H4 (cell line): Measurements from ENCODE around the gene LITAFD. TPM values are rescaled to one million over a fixed set of nuclear protein-coding genes. Genes with fewer than 3 reads are reported as not detected.
A peak's percentile ranks its signal among the peaks of the same experiment; 100 is the strongest.
"Not testable (repeated sequence)": the region's sequence is repeated elsewhere in the genome, so short reads cannot be mapped to it uniquely, and the experiment has no call there.

Experiments used
- DNase-seq: peaks from one replicate; pipeline ENCODE4 v3.0.0-alpha.2; 2015; ENCODE audit warnings: low spot score
- total RNA-seq: library from RNA; depleted of rRNA; stranded (reverse); fragments of >200 nt; shearing (Covaris generic); gene quantifications from 2 replicates; pipeline ENCODE4 v1.2.3, GENCODE V29; 2014

Gene LITAFD
- total RNA-seq, 1 experiment from 2014 or later = not detected

DNA sequence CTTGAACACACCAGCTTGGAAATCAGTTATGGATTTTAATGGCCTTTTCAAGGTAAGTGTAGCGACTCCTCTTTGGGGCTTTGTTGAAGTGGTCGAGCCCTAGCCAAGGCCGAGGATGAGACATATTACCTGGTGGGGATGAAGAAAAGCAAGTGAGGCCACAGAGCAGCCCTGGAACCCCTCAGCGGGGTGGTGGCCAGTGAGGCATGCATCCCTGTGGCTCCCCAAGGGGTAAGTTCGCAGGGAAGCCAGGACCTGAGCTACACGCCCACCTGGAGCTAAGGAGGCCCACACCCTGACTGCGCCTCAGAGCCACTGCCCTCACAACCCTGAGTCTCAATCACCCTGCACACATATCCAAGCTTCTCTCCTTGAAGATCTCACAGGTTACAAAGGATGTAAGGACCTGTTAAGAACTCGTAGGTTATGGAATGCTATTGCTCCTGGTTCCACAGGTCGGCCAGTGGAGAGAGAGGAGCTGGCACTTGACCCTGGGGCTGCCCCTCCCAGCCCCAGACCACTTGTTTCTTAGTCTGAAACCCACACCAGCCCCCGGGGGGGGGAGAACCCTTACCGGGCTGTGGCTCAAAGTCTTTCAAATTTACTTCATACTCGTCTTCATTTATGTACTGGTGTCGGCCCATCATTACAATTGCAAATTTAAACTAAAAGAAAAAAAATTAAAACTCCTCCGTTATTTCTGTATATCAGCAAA, 12.0 kb downstream of the LITAFD start:
- DNase-seq = no peak

DNA sequence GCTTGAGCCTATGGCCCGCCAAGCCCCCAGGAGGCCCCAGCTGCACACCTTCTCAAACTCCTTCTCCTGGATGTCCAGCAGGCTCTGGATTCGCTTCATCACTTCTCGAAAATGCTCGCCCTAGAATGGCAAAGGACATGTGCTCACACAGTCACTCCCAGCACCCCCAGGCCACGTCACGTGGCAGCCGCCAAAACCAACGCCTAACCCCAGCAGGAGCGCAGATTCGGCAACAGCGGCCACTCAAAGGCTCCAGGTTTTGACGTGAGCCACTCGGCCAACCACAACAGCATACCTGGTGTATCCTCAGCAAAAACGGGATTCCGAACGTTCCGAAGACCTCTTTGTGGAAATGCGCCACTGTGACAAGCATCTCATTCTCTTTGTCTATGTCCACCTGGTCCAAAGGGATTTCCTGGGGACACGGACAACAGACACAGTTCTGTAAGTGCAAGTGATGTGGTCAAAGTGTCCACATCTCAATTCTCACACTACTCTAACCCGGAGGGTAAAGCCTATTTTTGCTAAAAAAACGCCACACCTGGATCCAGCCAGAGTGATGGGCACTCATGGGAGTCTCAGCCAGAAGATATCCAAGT, 12.7 kb downstream of the LITAFD start:
- no peak for DNase-seq

DNA sequence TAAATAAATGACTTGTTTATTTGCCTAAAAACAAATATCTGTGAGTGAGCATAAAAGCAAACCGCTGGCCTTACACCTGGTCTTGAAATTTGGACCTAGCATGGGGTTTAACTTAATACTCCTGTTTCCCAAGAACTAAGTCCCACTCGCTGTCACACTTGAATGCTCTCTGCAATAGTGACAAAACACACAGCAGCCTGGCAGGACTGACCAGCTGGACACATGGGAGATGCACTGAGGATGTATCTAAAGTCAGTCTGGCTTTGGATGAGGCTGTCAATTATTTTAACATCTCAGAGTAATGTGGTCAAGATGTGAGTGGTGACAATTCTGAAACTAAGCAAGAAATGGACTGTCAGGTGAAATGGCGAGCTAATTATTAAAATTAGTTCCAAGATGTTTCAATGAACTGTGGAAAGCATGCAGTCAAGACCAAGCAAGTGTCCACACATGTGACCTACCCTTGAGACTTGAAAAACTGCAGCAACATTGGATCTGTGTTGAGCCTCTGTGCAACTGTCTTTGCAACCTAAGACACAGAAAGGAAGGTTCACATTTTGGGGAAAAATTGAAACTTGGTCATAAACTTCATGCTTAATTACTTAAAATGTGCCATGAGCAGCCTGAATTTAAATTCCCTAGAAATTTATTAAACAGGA, 16.6 kb downstream of the LITAFD start:
- no peak for DNase-seq

DNA sequence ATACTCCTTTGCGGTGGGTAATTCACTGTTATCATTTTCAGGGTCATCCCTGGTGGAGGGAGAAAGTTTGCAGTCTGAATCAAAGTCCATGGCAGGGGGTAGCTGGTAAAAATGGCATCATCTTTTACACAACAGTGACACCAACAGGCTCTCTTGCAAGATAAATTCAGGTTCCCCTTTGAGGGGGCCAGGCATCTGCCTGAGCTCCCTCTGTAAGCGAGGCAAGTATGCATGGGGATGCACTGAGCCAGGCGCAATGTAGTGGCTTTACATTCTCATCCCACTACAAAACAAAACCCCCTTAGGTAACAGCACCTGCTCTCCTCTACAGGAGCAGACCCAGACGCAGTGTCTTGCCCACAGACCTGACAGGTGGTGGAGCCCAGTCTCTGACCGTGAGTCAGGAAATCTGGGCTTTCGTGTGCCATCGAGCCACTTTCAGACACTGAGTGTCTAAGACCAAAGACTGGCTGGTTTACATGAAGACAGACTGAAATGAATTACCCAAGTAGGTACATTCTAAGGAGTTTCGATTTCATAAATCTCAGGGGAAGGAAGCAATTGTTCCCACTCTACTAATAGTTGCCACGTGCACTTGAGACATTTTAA, 17.7 kb downstream of the LITAFD start:
- DNase-seq = no peak

DNA sequence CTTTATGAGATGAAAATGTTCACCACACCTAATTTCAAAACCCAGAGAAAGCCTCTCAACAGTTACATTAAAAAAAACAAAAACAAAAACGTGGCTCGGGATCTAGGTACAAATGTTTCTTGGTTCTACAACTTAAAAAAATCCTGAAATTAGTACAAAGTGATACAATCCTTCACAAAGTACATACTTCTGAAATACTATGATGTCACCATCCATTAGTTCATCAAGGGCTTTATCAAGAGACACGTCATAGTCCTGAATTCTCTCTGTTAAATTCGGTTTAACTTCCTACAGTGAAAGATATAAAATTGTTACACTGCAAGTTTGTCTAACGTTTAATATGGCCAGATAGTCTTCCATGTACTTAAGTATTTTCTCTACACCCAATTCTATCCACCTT, 18.2 kb downstream of the LITAFD start:
- no peak for DNase-seq

DNA sequence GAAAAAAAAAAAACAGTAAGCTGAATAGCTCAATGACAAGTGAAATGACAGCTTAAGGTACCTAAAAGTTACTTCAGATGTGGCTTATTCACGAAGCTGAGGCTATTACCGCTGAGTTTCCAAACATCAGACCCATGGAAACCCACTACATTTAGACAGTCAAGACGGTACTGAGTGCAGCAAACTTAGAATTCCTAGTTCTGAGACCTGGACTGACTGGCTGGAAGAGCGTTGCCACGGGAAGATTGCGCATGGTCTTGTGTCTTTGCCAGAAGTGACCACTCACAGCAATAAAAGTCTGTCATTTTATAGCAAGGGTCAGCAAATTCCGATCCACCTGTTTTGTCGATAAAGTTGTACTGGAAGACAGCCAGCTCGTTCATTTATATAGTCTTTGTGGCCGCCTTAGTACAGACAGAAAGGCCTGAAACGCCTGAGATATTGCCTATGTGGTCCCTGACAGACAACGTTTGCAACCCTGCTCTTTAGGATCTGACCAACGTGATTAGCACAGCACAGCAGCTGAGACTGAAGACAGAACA, 19.2 kb downstream of the LITAFD start:
- DNase-seq = no peak

DNA sequence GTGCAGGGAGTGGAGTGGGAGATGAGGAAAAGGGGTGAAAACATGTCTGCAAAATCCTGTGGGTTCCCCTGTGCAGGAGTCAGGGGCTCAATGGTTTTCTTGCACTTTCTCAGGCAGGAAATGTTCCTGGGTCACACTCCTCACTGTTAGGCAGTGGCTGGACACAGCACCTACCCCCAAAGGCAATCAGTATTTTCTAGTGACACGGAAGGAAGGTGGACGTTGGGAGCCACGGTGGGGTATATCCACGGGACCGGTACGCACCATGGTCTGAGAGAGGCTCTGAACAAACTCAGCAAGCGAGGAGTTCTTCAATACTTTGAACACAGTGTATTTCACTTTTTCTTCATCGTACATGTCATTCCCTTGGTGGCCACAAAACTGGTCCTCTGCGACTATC, 20.9 kb downstream of the LITAFD start:
- no peak for DNase-seq

DNA sequence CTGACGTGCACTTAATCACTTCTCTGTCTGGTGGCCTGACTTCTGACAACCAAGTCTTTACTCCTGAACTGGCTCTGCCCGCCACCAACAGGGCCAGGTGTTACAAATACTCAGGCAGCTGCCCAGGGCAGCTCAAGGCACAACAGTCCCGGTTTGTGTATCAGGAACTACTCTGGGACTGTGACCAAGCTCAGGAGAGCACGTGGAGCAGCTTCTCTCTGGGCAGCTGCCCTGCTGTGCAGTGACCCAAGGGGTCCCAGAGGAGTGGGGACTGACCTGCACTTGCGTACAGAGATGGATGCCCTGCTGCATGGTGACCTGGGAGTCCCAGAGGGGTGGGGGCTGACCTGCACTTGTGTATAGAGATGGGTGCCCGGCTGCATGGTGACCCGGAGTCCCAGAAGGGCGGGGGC, 21.9 kb downstream of the LITAFD start:
- no peak for DNase-seq

DNA sequence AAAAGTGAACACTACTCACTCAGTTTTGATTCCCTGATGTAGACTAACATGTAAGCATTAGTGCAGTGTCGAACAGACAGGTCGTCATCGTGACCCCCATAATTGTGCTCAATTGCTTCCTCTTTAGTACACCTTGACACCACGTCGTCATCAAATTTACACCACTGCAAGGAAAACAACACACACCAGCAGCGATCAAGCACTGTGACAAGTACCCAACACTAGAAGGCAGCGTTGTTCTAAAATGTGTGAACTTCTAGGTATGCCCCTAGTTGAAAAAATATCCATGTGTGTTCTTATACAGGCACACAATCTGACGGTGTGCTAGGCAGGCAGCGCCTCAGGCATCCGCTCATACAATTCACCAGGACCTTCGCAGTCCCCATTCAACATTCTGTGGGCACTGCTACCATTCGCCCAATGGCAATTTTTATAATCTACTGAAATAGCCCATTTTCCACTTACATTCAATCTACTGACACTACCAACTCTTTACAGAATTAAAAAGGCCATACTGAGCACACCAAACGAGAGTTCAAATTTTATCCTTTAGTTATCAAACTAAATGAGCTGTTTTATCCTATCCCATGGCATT, 23.1 kb downstream of the LITAFD start:
- peak; percentile 32 for DNase-seq

DNA sequence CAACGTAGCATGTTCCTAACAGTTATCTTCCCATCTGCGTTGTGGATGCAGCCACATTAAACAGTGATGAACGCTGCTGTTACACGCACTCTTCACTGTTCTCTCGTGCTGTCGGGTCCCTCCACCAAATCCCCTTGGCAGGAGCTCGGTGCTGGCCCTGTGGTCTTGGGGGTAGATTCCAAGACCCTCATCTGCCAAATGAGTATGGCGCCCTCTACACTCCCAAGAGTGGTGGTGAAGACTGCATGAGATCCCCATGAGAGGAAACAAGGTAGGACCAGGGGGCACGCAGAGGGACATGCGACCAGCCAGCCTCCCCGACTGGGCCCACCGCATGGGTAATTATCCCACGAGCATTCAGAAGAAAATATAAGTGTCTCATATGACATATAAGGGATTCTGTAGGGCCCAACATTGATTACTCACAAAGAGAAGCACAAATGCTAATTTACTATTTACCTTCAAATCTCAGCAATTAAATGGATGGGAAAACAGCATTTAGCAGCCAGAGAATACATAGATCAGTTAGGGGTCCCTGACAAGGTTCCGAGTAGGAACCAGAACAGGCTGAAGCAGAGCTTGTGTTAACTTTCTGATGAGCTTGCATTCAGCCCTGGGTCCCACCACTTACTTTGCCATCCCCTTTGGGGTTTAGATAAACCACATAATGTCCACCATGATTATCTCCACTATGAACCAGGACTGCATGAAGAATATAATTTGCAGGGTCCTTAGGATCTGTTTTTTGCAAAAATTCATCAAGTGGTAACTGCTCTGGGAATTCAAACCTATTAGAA, 23.8 kb downstream of the LITAFD start:
- DNase-seq = no peak

DNA sequence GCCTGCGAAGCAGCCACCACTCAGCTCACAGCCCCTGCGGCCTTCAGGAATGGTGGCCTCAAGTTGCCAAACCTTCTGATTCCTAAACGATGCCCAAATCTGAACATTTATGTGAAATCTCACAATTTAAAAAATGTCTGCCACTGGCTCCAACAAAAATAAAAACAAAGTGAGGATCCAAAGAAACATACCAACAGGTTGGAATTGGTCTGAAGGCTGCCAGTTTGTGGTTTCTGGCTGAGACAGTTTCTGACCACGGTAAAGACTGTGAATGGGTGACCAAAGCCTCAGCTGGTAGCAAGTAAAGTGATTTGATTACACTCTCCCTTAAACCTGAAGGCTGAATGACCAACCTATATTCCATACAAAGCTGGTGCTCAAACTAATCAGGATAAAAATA, 24.9 kb downstream of the LITAFD start:
- no peak for DNase-seq

DNA sequence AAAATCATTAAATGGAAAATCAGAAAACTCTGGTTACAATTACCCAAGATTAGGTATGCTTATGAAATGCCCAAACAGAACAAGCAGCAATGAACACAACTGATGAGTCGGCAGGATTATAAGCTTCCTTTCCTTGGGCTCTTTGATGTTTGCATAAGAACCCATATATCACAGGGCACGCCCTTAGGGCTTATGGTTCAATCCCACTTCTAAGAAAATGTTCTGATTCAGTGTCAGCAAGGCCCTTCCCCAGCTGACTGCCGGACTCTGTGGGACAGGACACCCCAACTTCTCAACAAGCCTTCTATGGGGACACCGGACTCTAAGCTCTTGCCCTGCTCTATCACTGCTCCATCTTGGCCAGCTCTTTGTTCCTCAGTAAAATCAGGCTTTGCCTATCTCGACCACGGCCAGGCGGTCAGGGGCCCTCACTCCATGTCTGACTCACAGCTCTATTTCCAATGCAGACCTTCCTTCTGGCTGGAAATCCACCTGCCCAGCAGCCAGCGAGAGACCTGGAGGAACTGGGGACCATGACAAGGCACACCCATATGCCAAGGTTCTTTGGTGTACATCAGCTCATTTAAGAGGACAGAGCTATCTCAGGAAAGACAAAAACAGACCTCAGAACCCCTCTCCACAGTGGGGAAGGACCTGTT, 26.8 kb downstream of the LITAFD start:
- no peak for DNase-seq

DNA sequence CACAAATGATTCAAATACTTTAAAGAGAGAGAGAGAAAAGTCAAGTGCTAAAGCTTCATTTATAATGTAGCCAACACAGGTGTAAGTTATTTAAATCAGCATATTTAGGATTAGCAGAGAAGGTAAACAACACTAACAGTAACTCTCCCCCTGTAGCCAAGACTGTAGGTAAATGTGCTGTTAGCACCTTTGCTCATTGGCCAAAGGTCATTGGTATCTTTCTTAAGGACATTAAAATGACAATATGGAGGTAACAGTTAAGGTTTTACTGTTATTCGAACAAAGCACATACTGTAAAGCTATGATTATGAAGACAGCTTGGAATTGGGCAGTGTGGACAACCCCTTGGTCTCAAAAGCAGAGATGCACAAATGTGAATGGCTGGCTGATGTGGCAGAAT, 28.7 kb downstream of the LITAFD start:
- DNase-seq = no peak

DNA sequence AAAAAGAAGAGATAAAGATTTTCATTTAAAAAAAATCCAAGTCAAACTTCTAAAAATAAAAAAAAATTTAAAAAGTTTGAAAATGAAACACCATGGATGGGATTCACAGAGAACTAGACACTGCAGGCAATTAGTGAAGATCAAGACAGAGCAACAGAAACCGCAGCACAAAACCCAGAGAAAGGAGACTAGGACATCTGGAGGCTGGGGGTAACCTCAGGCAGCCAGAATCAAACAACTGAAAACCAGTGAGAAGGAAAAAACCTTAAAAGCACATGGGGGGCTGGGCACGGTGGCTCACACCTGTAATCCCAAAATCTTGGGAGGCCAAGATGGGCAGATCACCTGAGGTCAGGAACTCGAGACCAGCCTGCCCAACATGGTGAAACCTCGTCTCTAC, 30.6 kb downstream of the LITAFD start:
- no peak for DNase-seq

DNA sequence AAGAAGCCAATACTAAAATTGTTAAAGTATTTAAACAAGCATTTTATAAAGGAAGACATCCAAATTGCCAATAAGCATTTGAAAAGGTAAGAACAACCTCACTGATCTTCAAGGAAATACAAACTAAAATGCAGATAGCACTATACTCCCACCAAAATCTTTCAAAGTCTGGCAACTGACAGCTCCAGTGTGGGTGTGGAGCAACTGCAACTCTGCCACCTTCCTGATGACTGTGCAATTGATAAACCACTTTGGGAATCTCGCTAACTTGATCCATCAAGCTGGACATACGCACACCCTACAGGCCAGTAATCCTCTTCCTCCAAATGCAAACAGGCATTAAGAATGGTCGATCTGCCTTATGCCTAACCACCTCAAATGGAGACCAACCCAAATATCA, 31.9 kb downstream of the LITAFD start:
- DNase-seq = no peak

DNA sequence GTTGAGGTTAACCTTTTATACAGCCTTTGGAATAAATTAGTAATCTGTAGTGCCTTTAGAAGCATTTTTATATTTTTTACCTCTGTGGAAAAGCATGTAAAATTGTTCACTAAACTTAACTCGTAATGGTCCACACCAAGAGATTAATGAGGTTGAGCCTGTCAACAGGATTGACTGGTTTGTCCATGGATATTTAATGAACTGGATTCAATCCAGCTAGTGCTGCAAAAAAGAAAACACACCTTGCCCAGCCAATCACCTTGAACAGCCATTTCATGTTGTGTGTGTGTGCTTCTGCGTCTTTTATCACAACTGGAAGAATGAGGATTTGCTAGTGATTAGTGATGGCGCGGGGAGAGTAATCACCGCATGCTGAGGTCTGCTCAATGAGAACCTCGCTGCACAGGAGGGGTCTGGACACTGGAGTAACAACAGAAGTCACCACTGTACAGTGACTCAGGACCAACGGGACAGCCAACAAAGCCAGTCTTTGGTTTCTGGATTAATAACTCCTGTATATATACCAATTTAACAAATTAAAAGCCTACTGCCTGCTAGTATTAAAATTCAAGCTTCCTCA, 33.7 kb downstream of the LITAFD start:
- no peak for DNase-seq

DNA sequence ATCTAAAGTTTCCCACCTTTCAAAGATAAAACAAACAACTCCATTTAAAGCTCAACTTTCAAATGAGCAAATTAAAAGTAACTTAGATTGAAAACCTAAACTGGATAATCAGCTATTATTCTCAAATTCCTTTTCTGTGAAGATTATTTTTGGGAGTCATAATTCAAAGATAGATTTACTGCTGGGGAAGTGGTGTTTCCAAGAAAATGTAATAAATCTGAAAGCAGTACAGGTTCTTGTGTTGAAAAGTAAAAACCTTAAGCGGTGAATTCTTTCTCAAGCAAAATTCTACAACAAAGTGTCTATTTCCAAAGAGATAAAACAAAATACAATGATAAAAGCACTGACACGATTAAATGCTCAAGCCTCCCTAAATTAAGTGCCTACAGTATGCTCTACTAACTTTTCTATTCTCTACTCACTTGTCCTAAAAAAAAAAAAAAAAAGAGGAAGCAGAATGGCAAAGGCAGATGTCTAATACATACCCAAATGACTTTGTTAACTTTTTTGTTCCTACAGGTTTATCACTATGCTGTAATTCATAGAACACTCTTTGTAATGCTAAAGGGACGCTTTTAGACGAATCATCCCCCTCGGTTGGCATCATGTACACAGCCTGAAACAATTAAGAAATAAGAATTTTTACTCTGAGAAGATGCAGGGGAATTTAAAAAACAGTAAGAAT, 34.5 kb downstream of the LITAFD start:
- no peak for DNase-seq

DNA sequence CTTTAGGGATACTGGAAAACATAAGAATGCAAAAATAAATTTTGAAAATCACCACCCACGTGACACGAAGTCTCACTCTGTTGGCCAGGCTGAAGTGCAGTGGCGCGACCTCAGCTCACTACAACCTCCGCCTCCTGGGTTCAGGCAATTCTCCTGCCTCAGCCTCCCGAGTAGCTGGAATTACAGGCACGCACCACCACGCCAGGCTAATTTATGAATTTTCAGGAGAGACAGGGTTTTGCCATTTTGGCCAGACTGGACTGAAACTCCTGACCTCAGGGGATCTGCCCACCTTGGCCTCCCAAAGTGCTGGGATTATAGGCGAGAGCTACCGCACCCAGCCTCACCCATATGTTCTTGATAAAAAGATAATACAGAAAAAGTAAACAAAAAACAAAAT, 35.2 kb downstream of the LITAFD start:
- not testable (repeated sequence) for DNase-seq

DNA sequence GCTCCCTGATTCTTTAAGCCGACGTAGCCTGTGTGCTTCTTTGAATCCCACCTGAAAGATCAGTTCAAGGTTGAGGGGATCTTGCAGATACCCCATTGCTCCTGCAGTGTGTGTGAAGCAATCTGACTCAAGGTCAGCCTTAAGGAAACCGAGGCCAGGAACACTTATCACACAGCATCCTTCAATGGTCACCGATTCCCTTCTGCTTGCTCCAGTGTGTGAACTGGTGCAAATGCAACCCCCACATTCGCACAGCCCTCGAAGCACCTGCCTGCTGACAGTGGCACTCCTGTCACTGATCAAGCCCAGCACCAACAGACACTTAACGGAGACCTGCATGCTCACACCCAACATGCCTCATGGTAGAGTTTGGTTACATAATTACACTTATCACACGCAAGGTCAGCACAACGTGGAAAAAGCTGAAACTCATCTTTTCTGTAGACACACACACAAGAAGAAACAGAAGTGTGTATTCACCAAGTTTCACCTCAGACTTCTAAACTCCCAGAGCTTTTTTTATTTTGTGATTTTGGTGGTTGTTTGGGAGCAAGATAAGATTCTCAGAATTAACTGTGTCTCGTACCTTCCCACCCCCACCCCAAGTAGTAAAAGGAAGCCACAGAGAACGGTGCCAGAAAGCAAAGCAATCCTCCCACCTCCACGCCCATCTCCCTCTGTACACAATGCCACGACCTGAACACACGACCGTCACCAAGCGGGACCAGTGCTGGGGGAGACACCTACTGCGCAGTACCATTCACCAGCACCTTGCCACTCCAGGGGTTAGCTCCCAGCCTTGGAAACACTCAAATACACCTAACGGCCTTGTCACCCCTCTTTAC, 37.2 kb downstream of the LITAFD start:
- no peak for DNase-seq
